GM12801 (cell line): ENCODE data around the gene SYT5.

Source experiments
- CTCF ChIP-seq: IDR thresholded peaks from one replicate; pipeline ENCODE4 v1.5.1; 2011; ENCODE audit warnings: control low read depth; ENCODE audit not compliant: insufficient read length; ENCODE audit errors: extremely low read depth

The SYT5 gene

GRCh38 chr19:55178781-55179599 lies 1.1 kb downstream of the SYT5 start:
- TF ChIP-seq CTCF: no peak

GRCh38 chr19:55176076-55176475 lies 4.0 kb downstream of the SYT5 start:
- TF ChIP-seq CTCF: no peak

- TF ChIP-seq CTCF: no peak
Observed at GRCh38 chr19:55175117-55175867, 4.8 kb downstream of the SYT5 start.

GRCh38 chr19:55174425-55175116 lies 5.5 kb downstream of the SYT5 start:
- no peak for TF ChIP-seq CTCF

GRCh38 chr19:55173714-55174409 lies 6.2 kb downstream of the SYT5 start:
- TF ChIP-seq CTCF: no peak

- no peak for TF ChIP-seq CTCF
Observed at GRCh38 chr19:55173186-55173713, 6.8 kb downstream of the SYT5 start.

- TF ChIP-seq CTCF: no peak
Observed at GRCh38 chr19:55172741-55173140, 7.3 kb downstream of the SYT5 start.
